HCT116 (cell line): ENCODE measurements around the gene SETD1B. TPM values are rescaled to one million over a fixed set of nuclear protein-coding genes. Genes with fewer than 3 reads are reported as not detected.

Experiments
- ATAC-seq: fragments of 200-7000 bp; cut with Tn5 transposase; 2 replicates; pipeline ENCODE4 v1.9.1; 2020; ENCODE audit warnings: mild to moderate bottlenecking, moderate library complexity
- BruUV-seq: library from RNA; stranded (reverse); fragments of 400-500 nt; replicated peaks from 2 replicates; lab custom pipeline; 2021; lab: Mats Ljungman, UMichigan
- CTCF ChIA-PET: fragments of 300-600 bp; sonication (Branson Sonifier 250); formaldehyde crosslinking; loops from one replicate; lab custom pipeline; 2021; ENCODE audit warnings: antibody characterized with exemption; lab: Charles Lee
- POLR2A ChIA-PET: fragments of 300-600, 350-600 bp; sonication (Branson Sonifier 250); formaldehyde crosslinking; loops from one replicate; lab custom pipeline; 2021; ENCODE audit warnings: antibody characterized with exemption; lab: Charles Lee
- RAD21 ChIA-PET, 2 experiments: fragments of 300-600 bp; sonication (Branson Sonifier 250); formaldehyde crosslinking; loops; one replicate each; lab custom pipeline; 2023; ENCODE audit warnings: low total read pairs in 2 of 2; ENCODE audit not compliant: uncharacterized antibody in 2 of 2, unreplicated experiment in 2 of 2, low non-redundant PET in 1 of 2; lab: Charles Lee
- DNase-seq: peaks from one replicate; pipeline ENCODE4 v3.0.0-alpha.2; 2010; ENCODE audit warnings: low read depth, low spot score
- H2AFZ ChIP-seq: fragments of 200-600 bp; shearing (Covaris generic), sonication (generic); 2 replicates; pipeline ENCODE4 v1.6.1; 2017; ENCODE audit warnings: low read depth, mixed run types, mixed read lengths, antibody characterized with exemption, low read length; ENCODE audit not compliant: poor library complexity, severe bottlenecking
- H3K27ac ChIP-seq: 2 replicates; pipeline ENCODE4 v1.5.1; 2012; ENCODE audit warnings: low read depth, low read length
- H3K27me3 ChIP-seq: fragments of 200-600 bp; sonication (generic); 2 replicates; pipeline ENCODE4 v1.6.1; 2016; ENCODE audit warnings: mixed run types, low read length, mixed read lengths; ENCODE audit not compliant: insufficient read depth
- H3K36me3 ChIP-seq, 2 experiments: fragments of 200-500 bp in 1 of 2; fragments of 200-600 bp in 1 of 2; sonication (Bioruptor generic) in 1 of 2; sonication (generic) in 1 of 2; 2 replicates each; pipeline versions ENCODE4 v1.5.1 to v1.6.1; 2014 to 2016; ENCODE audit warnings: low read length in 2 of 2, inconsistent platforms in 1 of 2, mixed read lengths in 1 of 2, mixed run types in 1 of 2; ENCODE audit not compliant: insufficient read depth in 2 of 2, control insufficient read depth in 1 of 2
- H3K4me1 ChIP-seq, 2 experiments: fragments of 200-600 bp in 1 of 2; sonication (generic) in 1 of 2; 2 replicates each; pipeline versions ENCODE4 v1.5.1 to v1.6.1; 2012 to 2017; ENCODE audit warnings: low read length in 2 of 2, inconsistent platforms in 1 of 2, mild to moderate bottlenecking in 1 of 2, mixed read lengths in 1 of 2, mixed run types in 1 of 2, moderate library complexity in 1 of 2; ENCODE audit not compliant: insufficient read depth in 2 of 2, control insufficient read depth in 1 of 2
- H3K4me2 ChIP-seq: fragments of 200-600 bp; sonication (generic); 2 replicates; pipeline ENCODE4 v1.6.1; 2017; ENCODE audit warnings: mixed run types, low read length, mixed read lengths
- H3K4me3 ChIP-seq, 2 experiments: fragments of 200-600 bp in 1 of 2; sonication (generic) in 1 of 2; replicated peaks in 1 of 2; 2 replicates each; pipeline ENCODE4 v1.5.1; 2011 to 2016; ENCODE audit warnings: low read length in 2 of 2, control low read depth in 1 of 2, low read depth in 1 of 2, mild to moderate bottlenecking in 1 of 2, mixed read lengths in 1 of 2, mixed run types in 1 of 2
- H3K79me2 ChIP-seq: fragments of 200-600 bp; sonication (generic); 2 replicates; pipeline ENCODE4 v1.6.1; 2017; ENCODE audit warnings: mild to moderate bottlenecking, mixed run types, low read length, moderate library complexity, mixed read lengths; ENCODE audit not compliant: insufficient read depth
- H3K9ac ChIP-seq: fragments of 200-600 bp; sonication (generic); 2 replicates; pipeline ENCODE4 v1.6.1; 2016; ENCODE audit warnings: low read length, mixed read lengths
- H3K9me2 ChIP-seq: fragments of 200-600 bp; sonication (generic), shearing (Covaris generic); 2 replicates; pipeline ENCODE4 v1.6.1; 2017; ENCODE audit warnings: mixed run types, mild to moderate bottlenecking, moderate library complexity; ENCODE audit not compliant: insufficient read depth
- H3K9me3 ChIP-seq, 2 experiments: fragments of 200-500 bp in 1 of 2; fragments of 200-600 bp in 1 of 2; sonication (Bioruptor generic) in 1 of 2; sonication (generic) in 1 of 2; 2 replicates each; pipeline ENCODE4 v1.6.1; 2014 to 2017; ENCODE audit warnings: low read length in 2 of 2, mixed read lengths in 2 of 2, inconsistent platforms in 1 of 2, low read depth in 1 of 2, mild to moderate bottlenecking in 1 of 2, mixed run types in 1 of 2, moderate library complexity in 1 of 2; ENCODE audit not compliant: control insufficient read depth in 1 of 2, insufficient read depth in 1 of 2
- H4K20me1 ChIP-seq: fragments of 200-600 bp; sonication (generic), shearing (Covaris generic); 2 replicates; pipeline ENCODE4 v1.6.1; 2017; ENCODE audit warnings: mixed run types, mild to moderate bottlenecking, moderate library complexity; ENCODE audit not compliant: insufficient read depth
- ATF3 ChIP-seq: IDR thresholded peaks from 2 replicates; pipeline ENCODE4 v1.6.1; 2012
- CBX3 ChIP-seq: IDR thresholded peaks from 2 replicates; pipeline ENCODE4 v1.6.1; 2012; ENCODE audit warnings: low read depth
- CEBPB ChIP-seq: IDR thresholded peaks from 2 replicates; pipeline ENCODE4 v1.6.1; 2012; ENCODE audit warnings: low read depth
- CTCF ChIP-seq, 3 experiments: fragments of 200-600 bp in 1 of 3; sonication (generic) in 1 of 3; IDR thresholded peaks in 2 of 3; conservative IDR thresholded peaks in 1 of 3; 2 replicates each; pipeline ENCODE4 v1.5.1; 2012 to 2017; ENCODE audit warnings: low read depth in 2 of 3, low read length in 2 of 3, antibody characterized with exemption in 1 of 3, borderline replicate concordance in 1 of 3, control low read depth in 1 of 3, mild to moderate bottlenecking in 1 of 3, mixed read lengths in 1 of 3, mixed run types in 1 of 3, moderate library complexity in 1 of 3; ENCODE audit not compliant: insufficient read depth in 1 of 3
- EGR1 ChIP-seq: IDR thresholded peaks from 2 replicates; pipeline ENCODE4 v1.6.1; 2012; ENCODE audit warnings: low read depth
- ELF1 ChIP-seq: IDR thresholded peaks from 2 replicates; pipeline ENCODE4 v1.6.1; 2012; ENCODE audit warnings: low read depth, borderline replicate concordance
- EZH2 ChIP-seq: fragments of 200-600 bp; sonication (generic); IDR thresholded peaks from 2 replicates; pipeline ENCODE4 v1.6.1; 2017; ENCODE audit warnings: antibody characterized with exemption, mixed run types
- EZH2phosphoT487 ChIP-seq: fragments of 200-600 bp; IDR thresholded peaks from 2 replicates; pipeline ENCODE4 v1.6.1; 2018; ENCODE audit warnings: antibody characterized with exemption, borderline replicate concordance
- FOSL1 ChIP-seq: IDR thresholded peaks from 2 replicates; pipeline ENCODE4 v1.6.1; 2012; ENCODE audit warnings: low read depth
- JUND ChIP-seq: IDR thresholded peaks from 2 replicates; pipeline ENCODE4 v1.6.1; 2012
- MAX ChIP-seq: IDR thresholded peaks from 2 replicates; pipeline ENCODE4 v1.6.1; 2012
- POLR2A ChIP-seq: IDR thresholded peaks from 2 replicates; pipeline ENCODE4 v1.7.0; 2011; ENCODE audit warnings: borderline replicate concordance; ENCODE audit not compliant: insufficient read depth, insufficient read length; ENCODE audit errors: extremely low read depth
- RAD21 ChIP-seq: IDR thresholded peaks from 2 replicates; pipeline ENCODE4 v1.6.1; 2012; ENCODE audit warnings: low read depth, mild to moderate bottlenecking
- SIN3A ChIP-seq: IDR thresholded peaks from 2 replicates; pipeline ENCODE4 v1.6.1; 2012; ENCODE audit warnings: low read depth
- SP1 ChIP-seq: IDR thresholded peaks from 2 replicates; pipeline ENCODE4 v1.6.1; 2012; ENCODE audit warnings: low read depth
- SRF ChIP-seq: IDR thresholded peaks from 2 replicates; pipeline ENCODE4 v1.6.1; 2012; ENCODE audit warnings: low read depth
- TCF7L2 ChIP-seq: IDR thresholded peaks from 2 replicates; pipeline ENCODE4 v1.7.0; 2011; ENCODE audit warnings: borderline replicate concordance, inconsistent platforms; ENCODE audit not compliant: insufficient read depth, insufficient read length; ENCODE audit errors: extremely low read depth
- ZFX ChIP-seq: fragments of 450-650 bp; IDR thresholded peaks from 2 replicates; pipeline ENCODE4 v1.6.1; 2017
- intact Hi-C: fragments of 100-400 bp; cut with micrococcal nuclease; formaldehyde crosslinking; loops from 2 replicates; pipeline ENCODE4 v1.10.0; 2022
- total RNA-seq: library from RNA; stranded (reverse); gene quantifications from one replicate; pipeline ENCODE4 v1.2.1, GENCODE V29; 2021; ENCODE audit not compliant: unreplicated experiment

SETD1B gene
- total RNA-seq, 1 experiment from 2014 or later, result 17.5 TPM

GRCh38 chr12:121765573-121765972 is 38.2 kb upstream of the SETD1B start:
- peak overlapping the region; percentile 68 for H3K27ac ChIP-seq

GRCh38 chr12:121766290-121767039 is 37.3 kb upstream of the SETD1B start:
- Histone ChIP-seq H3K9me3 (no peaks in the 10 kb centered on the region), H3K27me3 (no peaks in the 10 kb centered on the region), H3K4me2 (peak overlapping the region; percentile 70), H3K79me2 (no peaks in the 10 kb centered on the region), H4K20me1 (no peaks in the 10 kb centered on the region), H2AFZ (no peak overlapping the region), H3K9ac (no peak overlapping the region), H3K4me1 (peaks cover 27 to 28% of the 10 kb centered on the region in 2 experiments), H3K4me3 (no peak overlapping the region), H3K27ac (peak overlapping the region; percentile 68), H3K36me3 (no peaks in the 10 kb centered on the region), H3K9me2 (no peaks in the 10 kb centered on the region)
- BruUV-seq, result no TSS peak
- intact Hi-C loops, result no loop called here
- RAD21 ChIA-PET, result interaction anchor here in 1 of 2 experiments (1.0 kb wide), 1 partner anchor 54 kb away, joined by 3 read pairs; the partner anchor contains the start of gene TMEM120B
- CTCF ChIA-PET, result no interaction called here
- no peak for DNase-seq
- ATAC-seq, result 0 out of 2 replicates have a peak, but pooled peaks have one; percentile 26
- POLR2A ChIA-PET, result interaction anchor here (0.6 kb wide), 1 partner anchor 35 kb away, joined by 3 read pairs; no protein-coding TSS in a partner anchor
- TF ChIP-seq ATF3 (no peak), EZH2phosphoT487 (no peak), MAX (no peak), SIN3A (no peak), EZH2 (no peak), EGR1 (no peak), CTCF (IDR thresholded peaks at IDR 0.05 in 2 of 3, conservative IDR thresholded peaks at IDR 0.05 in 1 of 3; ENCODE audit: borderline replicate concordance in 1 of 3, insufficient read depth in 1 of 3, low read depth in 2 of 3, low read length in 2 of 3) (no peak), TCF7L2 (no peak), ZFX (no peak), ELF1 (no peak), POLR2A (no peak), SP1 (no peak), SRF (no peak), CBX3 (no peak)

More at GRCh38 chr12:121765573-121765972, 38.2 kb upstream of the SETD1B start:
- no peak for TF ChIP-seq RAD21
- TF ChIP-seq TCF7L2, result peak; percentile 19
- peak; percentile 96 for TF ChIP-seq FOSL1
- TF ChIP-seq ELF1, result no peak
- TF ChIP-seq SIN3A, result no peak
- TF ChIP-seq ZFX, result no peak
- peak; percentile 95 for TF ChIP-seq JUND
- TF ChIP-seq SP1, result peak; percentile 51; the same call in 1 of the 2 replicates
- no peak for TF ChIP-seq CEBPB
- peak; percentile 90 for ATAC-seq
- peak; percentile 58 for DNase-seq
- intact Hi-C loops, result no loop called here
- Histone ChIP-seq H3K9ac (0 out of 2 replicates have a peak overlapping the region, but pooled peaks have one; percentile 1), H3K27me3 (no peaks in the 10 kb centered on the region), H4K20me1 (no peaks in the 10 kb centered on the region), H3K4me3 (peak overlapping the region in 1 of 2 experiments; percentile 7; a peak in 1 of 4 replicates), H3K9me2 (no peaks in the 10 kb centered on the region), H3K79me2 (no peaks in the 10 kb centered on the region), H3K9me3 (no peaks in the 10 kb centered on the region), H2AFZ (no peak overlapping the region), H3K36me3 (no peaks in the 10 kb centered on the region), H3K4me1 (peaks cover 22 to 24% of the 10 kb centered on the region in 2 experiments), H3K4me2 (peak overlapping the region; percentile 70)
- no TSS peak for BruUV-seq
- CTCF ChIA-PET, result interaction anchor here (0.5 to 1.5 kb wide), 4 partner anchors 9 to 213 kb away, joined by 3 to 5 read pairs (median 3); partner anchors contain the start of gene RHOF
- RAD21 ChIA-PET, result interaction anchor here in 1 of 2 experiments (1.0 to 1.1 kb wide), 2 partner anchors 29 to 53 kb away, joined by 3 to 6 read pairs; partner anchors contain the start of gene TMEM120B
- POLR2A ChIA-PET, result interaction anchor here (0.6 kb wide), 1 partner anchor 36 kb away, joined by 3 read pairs; no protein-coding TSS in a partner anchor
